Stimulated activated naive CD8-positive, alpha-beta T cell treated with anti-CD3 and anti-CD28 coated beads, Interleukin-15, amount 100 ng/mL, for 72 hours (primary cell): ENCODE results near the gene POLL.

Experiments
- ATAC-seq: fragments of 150-1000 bp; cut with Tn5 transposase; 2 replicates; pipeline ENCODE4 v1.10.0; 2021; ENCODE audit warnings: mild to moderate bottlenecking, moderate library complexity
- DNase-seq, 2 donors: peaks; one replicate each; pipeline ENCODE4 v3.0.0; 2021 to 2022
- H3K27ac Mint-ChIP-seq, 2 donors: one replicate each; pipeline ENCODE4 v1.8.0; 2022; ENCODE audit warnings: mild to moderate bottlenecking in 2 of 2, mixed read lengths in 2 of 2, moderate library complexity in 2 of 2
- H3K27me3 Mint-ChIP-seq: one replicate; pipeline ENCODE4 v1.8.0; 2022; ENCODE audit warnings: mixed read lengths
- H3K4me1 Mint-ChIP-seq: one replicate; pipeline ENCODE4 v1.8.0; 2022; ENCODE audit warnings: mild to moderate bottlenecking, mixed read lengths
- H3K4me3 Mint-ChIP-seq, 2 donors: one replicate each; pipeline ENCODE4 v1.8.0; 2022; ENCODE audit warnings: mild to moderate bottlenecking in 2 of 2, mixed read lengths in 2 of 2, moderate library complexity in 1 of 2
- H3K9me3 Mint-ChIP-seq, 2 donors: one replicate each; pipeline ENCODE4 v1.8.0; 2022; ENCODE audit warnings: mixed read lengths in 2 of 2

POLL gene

GRCh38 chr10:101585841-101586240 is 2.2 kb downstream of the POLL start:
- H3K4me3 Mint-ChIP-seq: no peak overlapping the region
- ATAC-seq: no peak
- no peak for DNase-seq
- peak overlapping the region in 1 of 2 donors; percentile 21 for H3K27ac Mint-ChIP-seq
- H3K4me1 Mint-ChIP-seq: peaks cover 27% of the 10 kb centered on the region
- H3K27me3 Mint-ChIP-seq: no peaks in the 10 kb centered on the region
- no peaks in the 10 kb centered on the region for H3K9me3 Mint-ChIP-seq

DNA sequence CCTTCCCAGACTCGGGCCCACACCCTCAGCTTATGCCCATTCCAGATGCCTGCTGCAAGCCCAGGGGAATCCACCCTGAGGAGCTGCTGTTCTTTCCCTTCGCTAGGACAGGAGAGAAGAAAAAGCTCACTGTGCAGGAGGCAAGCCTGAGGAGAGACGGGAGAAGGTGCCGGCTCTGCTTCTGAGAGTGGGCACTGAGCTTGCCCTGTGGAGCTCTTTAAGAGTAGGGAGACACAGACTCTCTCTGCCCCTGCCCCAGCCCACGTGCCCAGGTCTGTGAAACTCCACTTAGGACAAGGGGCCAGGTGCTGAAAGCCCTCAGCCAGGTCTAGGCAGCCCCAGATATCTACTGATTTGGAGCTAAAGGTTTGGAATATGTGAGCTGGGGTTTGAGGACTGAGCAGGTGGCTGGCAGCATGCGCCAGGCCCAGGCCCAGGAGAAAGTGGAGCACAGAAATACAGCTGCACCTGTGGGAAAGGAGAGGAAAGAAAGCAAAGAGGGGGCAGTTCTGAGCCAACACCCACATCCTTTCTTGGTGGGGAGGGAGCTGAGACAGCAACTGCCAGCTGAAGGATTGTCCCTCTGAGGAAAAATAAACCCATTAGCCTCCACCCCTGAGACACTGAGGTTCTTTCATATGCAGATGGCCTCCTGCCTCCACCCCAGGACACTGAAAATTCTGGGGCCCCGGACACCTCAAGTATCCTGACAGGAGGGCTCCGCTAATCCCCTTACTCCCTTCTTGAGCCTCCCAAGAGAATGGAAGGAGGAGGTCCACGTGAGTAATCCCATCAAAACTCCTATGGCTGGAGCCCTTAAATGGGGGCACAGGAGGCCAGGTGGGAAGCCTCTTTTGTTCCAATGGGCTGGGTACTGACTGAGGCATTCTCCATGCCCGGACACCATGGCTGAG is 7.3 kb downstream of the POLL start:
- Mint-ChIP-seq H3K27ac (no peak overlapping the region), H3K4me1 (no peaks in the 10 kb centered on the region), H3K27me3 (no peaks in the 10 kb centered on the region), H3K9me3 (no peaks in the 10 kb centered on the region), H3K4me3 (no peak overlapping the region)
- no peak for ATAC-seq
- DNase-seq: no peak

GRCh38 chr10:101579516-101579870 is 8.6 kb downstream of the POLL start:
- Mint-ChIP-seq H3K4me3 (no peak overlapping the region), H3K27ac (no peak overlapping the region), H3K4me1 (no peaks in the 10 kb centered on the region), H3K27me3 (no peaks in the 10 kb centered on the region), H3K9me3 (no peaks in the 10 kb centered on the region)
- ATAC-seq (no peak), DNase-seq (no peak)

- H3K4me1 Mint-ChIP-seq: no peaks in the 10 kb centered on the region
- no peaks in the 10 kb centered on the region for H3K27me3 Mint-ChIP-seq
- ATAC-seq: no peak
- H3K27ac Mint-ChIP-seq: peak overlapping the region in 1 of 2 donors; percentile 49
- no peak overlapping the region for H3K4me3 Mint-ChIP-seq
- DNase-seq: no peak
- no peaks in the 10 kb centered on the region for H3K9me3 Mint-ChIP-seq
Measured at GRCh38 chr10:101578803-101579515, 9.1 kb downstream of the POLL start.

- Mint-ChIP-seq H3K4me1 (no peaks in the 10 kb centered on the region), H3K27me3 (no peaks in the 10 kb centered on the region), H3K4me3 (no peak overlapping the region), H3K9me3 (no peaks in the 10 kb centered on the region), H3K27ac (peak overlapping the region; percentile 14 to 49)
- ATAC-seq: no peak
- no peak for DNase-seq
Measured at GRCh38 chr10:101578192-101578591, 9.9 kb downstream of the POLL start.

- peak overlapping the region in 1 of 2 donors; percentile 81 for H3K27ac Mint-ChIP-seq
- ATAC-seq: no peak
- H3K9me3 Mint-ChIP-seq: no peaks in the 10 kb centered on the region
- no peak for DNase-seq
- no peaks in the 10 kb centered on the region for H3K4me1 Mint-ChIP-seq
- H3K4me3 Mint-ChIP-seq: no peak overlapping the region
- no peaks in the 10 kb centered on the region for H3K27me3 Mint-ChIP-seq
Measured at GRCh38 chr10:101577121-101577871, 10.8 kb downstream of the POLL start.

GRCh38 chr10:101576211-101576863 is 11.7 kb downstream of the POLL start:
- no peaks in the 10 kb centered on the region for H3K4me1 Mint-ChIP-seq
- H3K27me3 Mint-ChIP-seq: no peaks in the 10 kb centered on the region
- no peak overlapping the region for H3K4me3 Mint-ChIP-seq
- DNase-seq (no peak), ATAC-seq (no peak)
- H3K9me3 Mint-ChIP-seq: no peaks in the 10 kb centered on the region
- H3K27ac Mint-ChIP-seq: no peak overlapping the region

GRCh38 chr10:101575580-101576210 is 12.4 kb downstream of the POLL start:
- Mint-ChIP-seq H3K27me3 (peaks cover 6% of the 10 kb centered on the region), H3K27ac (no peak overlapping the region), H3K4me3 (no peak overlapping the region), H3K9me3 (no peaks in the 10 kb centered on the region), H3K4me1 (peaks cover 5% of the 10 kb centered on the region)
- DNase-seq: no peak
- ATAC-seq: no peak

GRCh38 chr10:101575091-101575490 is 13.0 kb downstream of the POLL start:
- ATAC-seq (no peak), DNase-seq (no peak)
- Mint-ChIP-seq H3K27me3 (peaks cover 12% of the 10 kb centered on the region), H3K27ac (no peak overlapping the region), H3K4me3 (no peak overlapping the region), H3K4me1 (peaks cover 11% of the 10 kb centered on the region), H3K9me3 (no peaks in the 10 kb centered on the region)

DNA sequence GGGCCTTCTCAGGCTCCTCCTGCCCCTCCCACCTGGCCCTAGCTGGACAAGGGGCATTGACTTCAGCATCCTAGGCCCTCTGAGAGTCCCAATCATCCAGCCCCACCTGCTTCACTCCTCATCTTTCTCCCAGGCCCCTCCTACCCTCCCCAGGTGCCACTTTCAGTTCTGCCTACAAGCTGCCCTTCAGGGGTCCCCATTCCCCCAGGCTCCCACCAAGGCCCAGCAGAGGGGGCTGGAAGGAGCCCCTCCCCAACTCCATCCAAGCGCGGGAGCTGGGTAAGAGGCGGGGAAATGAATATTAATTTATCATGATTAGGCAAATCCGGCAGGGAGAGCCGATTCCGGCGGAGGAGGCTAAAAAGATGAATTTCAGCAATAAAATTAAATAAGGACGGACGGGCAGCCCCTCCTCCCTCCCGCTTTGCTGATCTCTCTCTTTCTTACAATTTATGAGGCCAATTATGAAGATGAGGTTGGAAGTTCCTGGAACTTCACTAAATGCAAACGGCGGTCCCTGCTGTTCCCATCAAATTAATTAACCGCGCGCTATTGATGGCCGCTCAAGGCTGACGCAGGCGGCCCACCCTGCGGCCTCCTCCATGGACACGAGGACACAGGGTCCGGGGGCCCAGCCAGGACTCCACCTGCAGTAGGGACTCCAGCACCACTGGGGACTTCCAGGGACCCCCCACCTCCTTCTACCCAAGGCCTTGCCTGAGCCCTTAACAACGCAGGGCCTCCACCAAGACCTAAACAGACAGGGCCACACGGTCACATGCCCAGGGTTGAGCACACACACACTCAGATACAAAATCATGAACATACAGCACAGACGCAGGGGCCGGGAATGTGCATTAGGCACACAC is 13.9 kb downstream of the POLL start:
- ATAC-seq: no peak
- H3K9me3 Mint-ChIP-seq: no peaks in the 10 kb centered on the region
- no peak overlapping the region for H3K27ac Mint-ChIP-seq
- peaks cover 22% of the 10 kb centered on the region for H3K27me3 Mint-ChIP-seq
- H3K4me3 Mint-ChIP-seq: no peak overlapping the region
- H3K4me1 Mint-ChIP-seq: peaks cover 20% of the 10 kb centered on the region
- DNase-seq: no peak

DNA sequence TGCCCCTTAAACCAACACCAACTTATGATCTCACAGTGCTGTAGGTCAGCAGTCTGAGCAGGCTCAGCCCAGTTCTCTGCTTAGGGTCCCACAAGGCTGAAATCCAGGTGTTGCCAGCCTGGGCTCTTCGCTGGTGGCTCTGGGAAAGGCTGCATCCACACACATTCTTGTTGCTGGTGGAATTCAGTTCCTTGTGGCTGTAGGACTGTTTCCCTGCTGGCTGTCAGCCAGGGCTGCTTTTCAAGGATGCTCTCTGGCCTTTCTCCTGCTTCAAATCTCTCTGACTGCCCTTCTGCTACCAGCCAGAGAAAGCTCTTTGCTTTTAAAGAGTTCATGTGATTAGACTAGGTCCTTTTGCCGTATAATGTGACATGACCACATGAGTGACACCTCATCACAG is 15.3 kb downstream of the POLL start:
- Mint-ChIP-seq H3K9me3 (no peaks in the 10 kb centered on the region), H3K4me3 (no peak overlapping the region), H3K4me1 (peaks cover 28% of the 10 kb centered on the region), H3K27me3 (peaks cover 35% of the 10 kb centered on the region), H3K27ac (no peak overlapping the region)
- DNase-seq (no peak), ATAC-seq (no peak)

DNA sequence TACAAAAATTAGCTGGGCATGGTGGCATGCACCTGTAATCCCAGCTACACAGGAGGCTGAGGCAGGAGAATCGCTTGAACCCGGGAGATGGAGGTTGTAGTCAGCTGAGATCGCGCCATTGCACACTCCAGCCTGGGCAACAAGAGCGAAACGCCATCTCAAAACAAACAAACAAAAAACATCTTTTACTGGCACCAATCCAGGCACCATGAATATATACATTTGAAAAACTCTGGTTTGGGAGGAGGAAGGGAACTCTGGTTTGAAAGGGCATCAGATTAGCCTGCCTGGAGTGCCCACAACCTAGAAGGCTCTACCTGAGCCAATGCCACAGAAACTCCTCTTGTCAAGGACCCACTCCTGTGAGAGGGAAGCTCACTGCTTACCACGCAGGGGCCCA is 15.9 kb downstream of the POLL start:
- Mint-ChIP-seq H3K4me1 (peaks cover 32% of the 10 kb centered on the region), H3K4me3 (no peak overlapping the region), H3K27me3 (peaks cover 41% of the 10 kb centered on the region), H3K27ac (no peak overlapping the region), H3K9me3 (no peaks in the 10 kb centered on the region)
- ATAC-seq (no peak), DNase-seq (no peak)

GRCh38 chr10:101571271-101571925 is 16.7 kb downstream of the POLL start:
- ATAC-seq: no peak
- H3K4me3 Mint-ChIP-seq: no peak overlapping the region
- peaks cover 39% of the 10 kb centered on the region for H3K4me1 Mint-ChIP-seq

More at GRCh38 chr10:101571271-101571925, 16.7 kb downstream of the POLL start:
- DNase-seq: no peak
- Mint-ChIP-seq H3K27me3 (peaks cover 49% of the 10 kb centered on the region), H3K9me3 (no peaks in the 10 kb centered on the region), H3K27ac (no peak overlapping the region)
